CD4-positive, alpha-beta T cell treated with Interleukin-6 at 100 ng/mL for 8 hours (primary cell): ENCODE results near the gene COL4A1.

ENCODE experiments used
- DNase-seq: peaks from one replicate; pipeline ENCODE4 v3.0.0-alpha.2; 2020; ENCODE audit warnings: mixed read lengths, low spot score

The COL4A1 gene

DNA sequence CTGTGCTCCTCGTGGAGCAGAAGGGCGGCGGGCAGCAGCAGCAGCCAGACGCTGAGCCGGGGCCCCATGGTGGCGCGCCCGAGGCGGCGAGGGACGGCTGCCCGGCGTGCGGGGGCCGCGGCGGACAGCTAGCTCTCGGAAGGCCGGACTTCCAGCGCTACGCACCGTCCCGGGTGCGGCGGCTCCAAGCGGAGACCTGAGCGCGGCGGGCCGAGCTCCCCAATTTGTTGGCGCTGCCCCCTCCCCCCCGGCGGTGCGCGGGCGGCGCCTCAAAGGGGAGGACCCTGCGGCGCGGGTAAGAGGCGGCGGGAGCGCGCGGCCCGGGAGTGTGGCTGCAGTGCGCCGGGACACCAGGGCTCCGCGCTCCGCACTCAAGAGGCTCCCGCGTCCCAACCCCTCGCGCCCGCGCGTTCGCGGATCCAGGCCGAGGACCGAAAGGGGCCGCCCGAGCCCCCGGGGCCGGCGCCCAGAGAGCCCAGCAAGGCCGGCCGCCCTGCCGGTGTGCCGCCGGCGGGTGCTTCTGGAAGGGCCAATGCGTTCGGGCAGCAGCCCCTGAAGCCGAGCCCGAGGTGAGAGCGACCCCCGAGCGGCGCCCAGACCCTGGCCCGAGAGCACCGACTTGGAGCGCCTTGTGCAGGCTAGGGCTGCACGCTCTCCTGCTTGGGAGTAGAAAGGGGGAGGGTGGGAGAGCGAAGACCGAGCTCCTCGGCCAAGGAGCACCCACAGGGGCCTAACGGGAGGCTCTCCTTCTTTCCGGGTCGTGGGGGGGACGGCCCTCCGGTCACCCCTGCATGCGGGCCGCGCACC is at the start of gene COL4A1, which contains the start of gene COL4A2:
TSS of gene COL4A1 (minus strand) at position 198 of the 807 bp plus-strand sequence. CDS start at position 68, 130 bp downstream.
TSS of gene COL4A2 (plus strand) at position 325 of the 807 bp plus-strand sequence. CDS start 620 bp downstream, outside the sequence.
- no peak for DNase-seq

DNA sequence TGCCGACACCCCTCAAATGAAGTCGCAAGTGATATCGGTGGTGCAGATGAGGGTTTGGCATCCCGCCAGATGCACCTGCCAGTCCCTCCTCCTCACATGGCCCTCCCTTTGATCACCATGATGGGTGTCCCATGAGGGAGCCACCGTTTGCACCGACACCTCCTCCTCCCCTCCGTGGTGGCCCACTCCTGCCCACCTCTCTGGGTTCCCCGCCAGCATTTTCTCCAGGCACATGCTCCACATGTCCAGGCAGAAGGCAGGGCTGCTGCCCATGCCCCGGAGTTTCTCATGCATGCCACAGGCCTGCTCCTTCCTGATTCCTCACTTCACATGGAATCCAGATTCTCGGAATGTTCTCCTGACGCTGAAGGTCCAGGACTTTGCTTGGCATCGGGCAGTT is 49.4 kb upstream of the COL4A1 start:
- no peak for DNase-seq

DNA sequence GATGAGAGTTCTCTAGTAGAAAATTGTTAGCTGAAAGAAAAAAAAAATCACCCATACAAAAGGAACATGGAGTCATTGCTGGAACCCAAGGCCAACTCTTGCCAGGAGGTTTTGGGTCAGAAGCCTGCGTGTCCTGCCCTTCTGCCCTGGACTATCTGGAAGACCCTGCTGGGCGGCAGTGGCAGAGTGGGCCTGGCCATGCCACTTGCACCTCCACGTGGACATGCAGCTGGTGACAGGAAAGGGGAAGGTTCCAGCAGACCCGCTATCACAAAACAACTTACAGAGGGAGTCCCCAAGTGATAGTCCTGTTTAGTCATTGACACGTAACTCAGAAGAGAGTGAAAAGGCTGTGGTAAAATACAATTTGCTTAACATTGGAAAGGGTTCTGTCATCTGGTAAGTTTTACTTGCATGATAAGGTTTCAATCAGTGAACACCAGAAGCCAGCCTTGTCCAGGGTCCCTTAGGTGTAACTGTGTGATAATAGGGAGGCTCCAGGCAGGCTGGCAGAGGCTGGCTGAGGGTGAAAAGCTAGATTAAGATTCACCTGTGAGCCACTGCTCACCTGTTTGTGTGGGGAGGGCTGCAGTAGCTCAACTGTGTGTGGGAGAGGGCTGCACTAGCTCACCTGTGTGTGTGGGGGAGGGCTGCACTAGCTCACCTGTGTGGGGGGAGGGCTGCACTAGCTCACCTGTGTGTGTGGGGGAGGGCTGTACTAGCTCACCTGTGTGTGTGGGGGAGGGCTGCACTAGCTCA is 47.9 kb upstream of the COL4A1 start:
- no peak for DNase-seq

DNA sequence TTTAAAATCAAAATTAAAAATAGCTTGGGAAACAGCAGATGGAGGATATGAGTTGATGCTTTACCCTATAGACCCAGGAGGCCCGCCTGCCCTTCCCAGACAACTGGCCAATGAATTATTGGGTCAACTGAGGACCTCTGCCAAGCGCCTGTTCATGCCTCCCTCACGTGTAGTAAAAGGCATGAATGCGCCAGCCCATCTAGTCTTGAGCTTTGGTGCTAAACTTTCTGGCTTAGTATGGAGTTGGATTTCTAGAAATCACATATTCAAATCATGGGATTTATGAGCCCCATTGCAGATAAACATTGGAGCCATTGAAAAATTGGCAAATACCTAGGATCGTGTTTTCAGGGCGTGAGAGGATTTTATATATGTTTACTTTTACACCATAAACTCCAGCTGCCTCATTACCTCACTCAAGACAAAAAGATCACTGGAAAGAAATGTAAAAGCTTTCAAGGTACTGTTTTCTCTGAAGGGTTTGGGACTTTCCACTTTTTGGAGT is 47.2 kb upstream of the COL4A1 start:
- DNase-seq, result no peak

DNA sequence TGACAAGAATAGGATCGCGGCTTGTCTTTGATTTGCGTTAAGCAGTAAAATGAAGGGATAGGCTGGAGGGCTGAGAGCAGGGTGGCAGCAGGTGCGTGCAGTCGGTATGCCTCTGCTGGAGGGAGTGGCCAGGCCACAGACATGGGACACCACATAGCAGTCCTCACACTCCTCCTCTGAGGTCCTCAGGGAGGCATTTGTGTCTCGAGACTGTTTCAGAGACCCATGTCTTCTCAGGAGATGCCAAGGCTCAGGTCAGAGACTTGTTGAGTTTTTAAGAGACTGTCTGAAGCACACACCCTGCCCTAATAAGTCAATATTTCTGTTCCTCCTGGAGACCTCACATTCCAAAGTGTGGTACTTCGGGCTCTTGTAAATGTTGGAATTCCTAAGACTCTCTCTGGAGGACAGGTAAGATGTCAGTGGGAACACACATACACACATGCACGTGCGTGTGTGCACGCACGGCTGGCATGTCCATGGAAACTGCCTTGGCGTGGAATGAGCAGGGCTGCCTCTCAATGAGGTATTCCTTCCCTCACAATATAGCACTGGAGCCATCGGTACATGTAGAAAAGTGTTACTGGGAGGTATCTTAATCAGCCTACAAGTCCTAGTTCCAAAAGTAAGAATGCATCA is 46.5 kb upstream of the COL4A1 start:
- DNase-seq, result no peak

DNA sequence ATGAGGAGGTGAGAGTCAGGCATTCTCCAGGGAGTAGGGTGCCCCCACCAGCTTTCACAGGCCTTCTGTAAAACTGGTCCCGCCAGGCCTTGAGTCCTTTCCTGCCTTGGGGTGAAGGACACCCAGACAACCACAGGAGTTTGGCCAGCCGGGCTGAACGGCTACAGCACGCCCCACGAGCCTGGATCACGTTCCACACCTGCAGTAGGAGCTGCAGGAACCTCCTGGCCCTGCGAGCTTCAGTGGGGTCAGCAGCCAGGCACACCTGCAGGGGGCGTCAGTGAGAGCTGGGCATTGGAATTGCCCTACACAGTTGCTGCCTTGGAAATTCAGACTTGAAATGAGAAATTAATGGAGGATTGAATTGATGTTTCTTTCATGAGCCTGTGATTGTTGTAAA is 45.8 kb upstream of the COL4A1 start:
- DNase-seq, result no peak

DNA sequence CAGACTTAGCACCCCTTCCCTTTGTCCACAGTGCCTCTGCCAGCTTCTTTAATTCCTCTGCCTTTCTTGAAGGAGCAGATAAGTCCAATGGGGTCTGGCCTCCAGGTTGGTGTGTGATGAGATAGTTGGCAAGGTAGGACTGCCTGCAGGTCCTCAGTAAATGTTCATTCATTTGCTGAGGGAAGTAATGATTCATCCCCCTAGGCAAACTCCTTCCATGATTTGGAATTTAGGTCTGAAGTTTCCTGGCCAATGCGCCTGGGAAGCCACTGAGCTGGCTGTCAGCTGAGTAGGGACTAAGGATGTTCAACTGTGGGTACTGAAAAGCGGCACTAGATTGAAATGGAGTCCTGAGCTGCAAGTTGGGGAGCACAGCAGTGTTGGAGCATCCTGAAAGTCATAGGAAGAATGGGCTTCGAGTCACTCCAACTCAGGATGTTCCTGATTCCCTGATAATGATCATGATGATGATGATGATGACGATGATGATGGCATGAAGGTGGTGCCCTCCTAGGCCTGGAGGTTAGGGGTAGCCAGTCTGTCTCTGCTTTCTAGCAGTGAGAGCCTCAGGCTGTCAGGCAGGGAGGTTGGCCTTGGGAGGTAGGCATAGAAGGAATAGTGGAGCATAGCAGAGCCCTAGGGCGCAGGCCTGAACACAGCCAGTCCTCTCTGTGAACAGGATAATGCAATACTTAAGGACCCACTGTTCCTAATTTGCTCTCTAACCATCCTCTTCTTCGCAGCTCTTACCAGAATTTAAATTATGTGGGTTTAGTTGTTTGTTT is 44.9 kb upstream of the COL4A1 start:
- DNase-seq, result no peak

DNA sequence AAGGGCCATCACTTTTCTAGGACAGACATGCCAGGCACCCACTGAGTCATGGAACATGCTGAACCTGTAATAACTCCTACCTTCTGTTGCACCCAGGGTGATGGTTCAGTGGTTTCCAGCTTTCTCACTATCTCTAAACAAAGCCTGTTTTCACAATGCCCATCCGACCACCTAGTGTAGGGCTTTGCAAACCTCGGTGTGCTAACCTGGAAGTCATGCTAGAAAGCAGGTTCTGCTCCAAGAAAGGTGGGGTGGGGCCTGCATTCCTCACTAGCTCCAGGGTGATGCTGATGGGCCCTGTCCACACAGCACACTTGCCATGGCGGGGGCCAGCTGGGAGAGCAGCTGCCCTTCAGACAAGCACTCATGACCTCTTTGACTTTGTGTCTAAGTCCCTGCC is 43.6 kb upstream of the COL4A1 start:
- no peak for DNase-seq

DNA sequence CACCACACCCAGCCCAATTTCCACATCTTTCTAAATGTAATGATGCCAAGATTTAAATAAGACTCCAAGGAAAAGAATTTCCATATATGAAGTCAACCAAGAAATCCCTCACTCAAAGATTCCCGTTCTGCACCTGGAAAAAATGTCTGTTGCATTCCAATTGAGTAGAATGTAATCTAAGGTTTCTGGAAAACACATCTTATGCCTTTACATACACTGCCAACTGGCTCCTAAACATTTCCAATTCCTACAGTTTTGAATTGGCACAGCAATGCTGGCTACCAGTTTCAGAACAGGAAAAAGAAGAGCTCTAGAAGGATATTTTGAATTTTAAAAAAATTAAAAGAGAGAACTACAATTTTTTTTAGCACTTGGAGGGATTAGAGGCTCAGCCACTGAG is 43.1 kb upstream of the COL4A1 start:
- DNase-seq, result no peak

DNA sequence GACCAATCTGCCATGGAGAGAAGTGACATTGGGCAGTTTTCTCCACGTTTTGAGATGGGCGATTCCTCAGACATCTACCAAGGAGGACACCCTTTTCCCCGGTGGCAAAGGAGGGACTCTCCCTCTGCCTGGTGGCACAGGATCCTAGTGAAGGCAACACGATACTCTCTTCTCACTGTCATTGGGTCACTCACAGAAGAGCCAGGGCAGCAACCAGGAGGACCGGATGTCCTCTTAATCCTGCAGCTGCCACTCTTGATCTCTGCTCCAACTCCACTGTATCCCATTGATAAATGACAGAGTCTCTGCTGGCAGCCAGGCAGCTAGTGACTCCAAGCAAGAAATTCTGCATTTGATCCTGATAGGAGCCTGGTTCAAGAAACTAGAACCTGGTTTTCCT is 42.3 kb upstream of the COL4A1 start:
- DNase-seq, result no peak

DNA sequence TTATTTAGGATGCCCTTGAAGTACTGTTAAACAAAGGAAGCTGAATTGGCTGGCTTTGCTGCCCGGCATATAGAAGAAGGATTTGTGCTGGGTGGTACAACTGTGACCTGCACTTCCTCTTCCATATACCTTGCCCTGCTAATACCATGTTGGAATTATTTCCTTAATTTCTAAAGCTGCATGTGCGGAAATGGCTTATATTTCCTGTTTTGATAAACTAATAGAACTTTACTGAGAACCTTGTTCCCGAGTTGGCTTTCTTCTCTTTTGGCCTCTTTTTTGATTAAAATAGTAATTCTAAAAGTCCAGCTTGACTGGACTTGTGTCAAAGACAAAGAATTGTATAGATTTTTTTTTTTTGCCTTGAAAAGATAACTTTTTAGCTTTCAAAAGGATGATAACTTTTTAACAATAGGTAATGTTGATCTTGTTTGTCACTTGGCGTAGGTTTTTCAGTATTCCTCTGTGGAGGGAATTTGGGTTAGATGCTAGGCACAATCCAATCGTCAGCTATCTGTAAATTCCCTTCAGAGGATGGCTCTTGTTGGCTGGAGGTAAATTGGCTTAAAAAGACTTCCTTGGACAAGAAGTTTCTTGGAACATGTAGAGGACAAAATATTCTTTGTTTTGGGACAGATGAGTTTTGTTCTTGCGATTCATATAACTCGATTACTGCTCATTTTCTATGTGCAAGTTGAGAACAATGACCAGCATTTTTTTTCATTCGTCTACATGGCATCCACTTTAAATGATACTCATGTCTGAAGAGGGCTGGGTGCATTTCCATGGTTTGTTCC is 41.5 kb upstream of the COL4A1 start:
- no peak for DNase-seq

DNA sequence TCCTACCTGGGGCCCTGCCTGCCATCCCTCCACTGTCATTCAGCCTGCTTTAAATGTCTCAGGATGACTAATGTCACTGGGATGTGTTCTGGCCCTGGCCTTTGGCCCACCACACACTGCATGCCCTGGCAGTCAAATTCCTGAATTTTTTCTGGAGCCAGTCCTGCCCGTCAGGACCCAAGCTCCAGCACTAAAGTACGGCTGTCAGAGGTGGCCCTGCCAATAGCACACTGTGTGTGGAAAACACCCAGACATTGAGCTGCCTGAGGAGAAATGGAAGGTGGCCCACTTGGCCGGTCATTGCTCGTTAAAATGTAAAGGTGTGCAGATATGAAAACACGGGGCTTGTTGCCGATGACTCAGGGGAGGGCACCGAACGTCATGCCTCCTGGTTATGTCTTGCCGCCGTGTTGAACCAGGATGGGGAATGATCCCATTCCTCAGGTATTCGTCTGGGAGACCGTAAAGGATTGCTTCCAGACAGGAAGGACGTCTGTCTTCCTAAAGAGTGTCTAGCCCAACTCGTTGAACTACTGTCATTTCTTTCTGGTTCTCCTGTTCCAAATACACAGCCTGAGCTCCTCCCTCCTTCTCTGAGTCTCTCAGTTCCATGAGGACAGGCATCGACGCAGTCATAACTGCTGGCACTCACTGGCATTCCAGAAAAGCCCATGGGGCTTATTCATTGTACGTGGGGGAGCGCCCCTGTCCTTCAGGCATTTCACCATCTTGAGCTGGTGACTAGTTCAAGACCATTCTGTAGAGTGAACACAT is 40.8 kb upstream of the COL4A1 start:
- no peak for DNase-seq

DNA sequence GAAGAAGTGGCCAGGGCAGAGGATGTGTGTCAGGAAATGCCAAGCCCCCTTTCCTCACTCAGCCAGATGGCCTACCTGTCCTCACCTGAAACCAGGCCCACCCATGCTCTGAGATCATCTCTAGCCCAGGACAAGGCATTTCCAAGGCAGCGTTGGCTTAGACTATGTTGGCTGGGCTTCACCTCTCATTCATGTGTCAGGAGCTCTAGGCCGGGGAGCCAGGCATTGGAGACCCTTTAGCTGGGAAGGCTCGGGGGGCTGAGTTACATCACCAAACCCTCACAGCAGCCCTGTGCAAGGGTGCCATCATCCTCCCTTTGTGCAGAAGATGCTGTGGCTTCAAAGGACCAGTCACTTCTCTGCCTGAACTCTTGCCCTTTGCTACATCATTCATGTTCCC is 40.1 kb upstream of the COL4A1 start:
- no peak for DNase-seq

DNA sequence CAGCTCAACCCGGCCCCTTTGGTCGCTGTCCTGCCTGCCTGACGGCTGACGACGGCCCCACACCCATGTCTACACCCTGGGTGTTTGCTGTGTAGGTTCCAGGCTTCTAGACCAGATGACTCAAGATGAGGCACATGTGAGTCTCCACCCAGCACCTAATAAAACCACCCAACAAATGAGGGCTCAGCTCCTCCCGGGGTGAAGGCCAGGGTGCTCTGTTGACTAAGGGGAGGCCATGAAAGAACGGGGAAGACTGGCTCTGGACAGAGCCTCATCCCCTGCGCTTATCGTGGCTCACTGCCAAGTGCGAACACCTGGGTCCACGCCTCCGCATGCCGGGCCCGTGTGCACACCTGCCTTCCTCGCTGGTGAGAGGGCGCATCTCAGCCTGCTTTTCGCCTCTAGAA is 39.7 kb upstream of the COL4A1 start:
- no peak for DNase-seq

DNA sequence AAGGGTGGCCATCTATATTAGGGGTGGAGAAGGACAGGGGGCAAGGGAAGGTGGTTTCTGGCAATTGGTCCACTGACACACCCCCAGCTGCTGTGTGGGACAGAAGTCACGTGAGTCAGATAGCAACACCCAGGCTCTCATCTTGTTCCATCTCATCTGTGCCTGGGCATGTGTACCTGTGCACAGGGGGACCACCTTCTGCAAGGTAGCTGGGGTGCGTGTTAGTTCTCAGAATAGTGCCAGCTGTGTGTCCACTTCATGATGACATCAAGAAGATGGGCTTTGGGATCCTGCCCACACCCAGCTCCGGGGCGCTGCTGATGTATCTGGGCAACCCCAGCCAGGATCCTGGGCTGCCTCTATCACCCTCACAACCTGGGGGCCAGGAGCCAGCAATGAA is 38.7 kb upstream of the COL4A1 start:
- no peak for DNase-seq

DNA sequence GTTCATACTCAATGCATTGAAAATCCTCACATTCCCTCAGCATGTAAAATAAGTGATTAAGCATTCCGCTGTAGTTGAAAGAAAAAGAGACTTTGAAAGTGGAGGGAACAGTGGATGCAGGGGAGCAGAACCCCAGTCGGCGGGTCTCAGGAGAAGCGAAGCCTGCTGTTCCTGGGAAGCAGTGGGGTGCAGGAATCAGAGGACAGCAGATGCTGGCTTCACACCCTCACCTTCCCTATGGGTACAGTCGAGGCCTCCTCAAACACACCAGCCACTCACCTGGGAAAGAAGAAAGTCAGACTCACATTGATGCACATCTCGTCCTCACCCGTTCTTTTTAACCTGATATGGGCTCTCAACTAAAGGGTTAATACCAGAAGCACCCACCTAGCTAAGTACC is 38.3 kb upstream of the COL4A1 start:
- DNase-seq, result no peak

DNA sequence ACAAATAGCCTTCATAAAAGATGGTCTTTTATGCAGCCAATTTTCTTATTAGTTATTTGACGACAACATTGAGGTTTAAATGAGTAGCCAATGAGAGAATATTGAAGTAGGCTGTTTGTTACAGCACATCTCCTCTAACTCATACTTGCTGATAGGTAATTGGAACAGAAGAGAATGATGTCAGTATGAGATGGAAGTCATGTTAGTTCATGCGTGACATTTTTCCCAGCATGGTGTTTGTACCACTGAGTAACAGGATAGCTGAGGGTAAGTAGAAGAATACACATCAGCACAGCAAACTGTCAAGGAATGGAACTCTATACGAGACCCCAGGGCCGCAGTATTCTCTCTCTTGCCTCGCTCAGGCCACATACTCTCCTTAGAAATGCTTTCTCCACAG is 37.4 kb upstream of the COL4A1 start:
- DNase-seq, result no peak

DNA sequence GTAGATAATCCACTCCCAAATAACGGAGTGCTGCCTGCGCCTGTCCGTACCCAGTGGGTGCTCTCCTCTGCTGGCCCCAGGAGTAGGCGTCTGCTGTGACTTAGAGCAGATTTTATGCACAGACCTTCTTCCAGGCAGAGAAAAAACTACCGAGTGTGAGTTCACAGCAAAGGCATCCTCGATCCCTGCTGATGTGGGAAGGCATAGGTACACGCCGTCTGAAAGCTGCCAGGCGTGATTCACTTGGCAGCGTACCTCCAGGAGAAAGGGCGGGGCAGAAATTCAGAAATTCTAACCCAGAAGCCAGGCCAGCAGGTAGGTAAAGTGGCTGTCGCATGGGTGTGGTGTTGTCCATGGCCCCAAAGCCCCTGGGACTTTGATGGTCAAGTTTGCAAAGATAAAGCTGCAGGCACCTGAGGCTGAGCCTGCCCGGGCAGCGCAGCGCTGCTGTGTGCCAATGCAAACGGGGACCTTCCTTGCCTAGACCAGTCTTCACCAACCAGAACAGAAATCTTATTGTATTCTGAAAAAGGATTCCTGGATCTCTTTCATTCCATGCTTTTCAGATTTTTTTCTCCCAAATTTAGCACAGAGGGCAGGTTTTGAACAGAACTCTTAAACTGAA is 36.4 kb upstream of the COL4A1 start:
- DNase-seq, result no peak

DNA sequence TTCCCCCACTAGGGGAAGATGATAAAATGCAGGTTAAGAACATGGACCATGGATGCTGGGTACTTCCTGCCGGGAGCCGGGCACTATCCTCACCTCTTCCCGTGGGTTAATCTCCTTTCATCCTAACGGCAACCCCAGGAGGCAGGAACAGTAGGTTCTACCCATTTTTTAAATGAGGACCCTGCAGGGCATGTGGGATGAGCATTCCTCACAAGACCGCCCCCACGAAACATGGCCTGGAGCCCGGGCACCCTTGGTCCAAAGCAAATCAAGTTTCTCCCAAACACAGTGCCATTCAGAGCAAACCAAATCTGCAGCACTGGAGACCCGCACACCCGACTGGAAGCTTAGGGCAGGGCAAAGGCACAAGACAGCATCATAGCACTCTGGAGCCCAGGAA is 35.5 kb upstream of the COL4A1 start:
- DNase-seq, result no peak
